ENCODE measurements around the gene DPAGT1.

- TF ChIP-seq CTCF (IDR thresholded peaks at IDR 0.05) (no peak), POLR2A (IDR thresholded peaks at IDR 0.05) (no peak)
Measured at GRCh38 chr11:119117004-119117706, 15.5 kb upstream of the DPAGT1 start.

Measured in esophagus squamous epithelium (tissue), 4 donors.